PC-3 (cell line): ENCODE data around the gene DMD. TPM values are rescaled to one million over a fixed set of nuclear protein-coding genes. Genes with fewer than 3 reads are reported as not detected.
A peak's percentile ranks its signal among the peaks of the same experiment; 100 is the strongest.

Experiments
- ATAC-seq: fragments of 200-7000 bp; cut with Tn5 transposase; 2 replicates; pipeline ENCODE4 v1.9.1; 2020; ENCODE audit warnings: mild to moderate bottlenecking, moderate library complexity
- BruUV-seq: library from RNA; stranded (reverse); fragments of 400-500 nt; replicated peaks from 2 replicates; lab custom pipeline; 2021; lab: Mats Ljungman, UMichigan
- CTCF ChIA-PET: fragments of 300-600 bp; sonication (Branson Sonifier 250); formaldehyde crosslinking; loops from one replicate; lab custom pipeline; 2022; ENCODE audit warnings: antibody characterized with exemption; lab: Charles Lee
- POLR2A ChIA-PET: fragments of 300-600 bp; sonication (Branson Sonifier 250); formaldehyde crosslinking; loops from one replicate; lab custom pipeline; 2022; ENCODE audit warnings: antibody characterized with exemption; ENCODE audit not compliant: unreplicated experiment; lab: Charles Lee
- DNase-seq: peaks from one replicate; pipeline ENCODE4 v3.0.0-alpha.2; 2015
- H2AFZ ChIP-seq: fragments of 300-600 bp; sonication (generic); 2 replicates; pipeline ENCODE4 v1.6.0; 2016; ENCODE audit warnings: antibody characterized with exemption, low read length
- H3F3A ChIP-seq: fragments of 300-600 bp; sonication (generic); one replicate; pipeline ENCODE4 v1.6.0; 2017; ENCODE audit warnings: antibody characterized with exemption, low read length, control low read depth, mild to moderate bottlenecking; ENCODE audit not compliant: unreplicated experiment
- H3K27ac ChIP-seq: fragments of 300-600 bp; sonication (generic); 2 replicates; pipeline ENCODE4 v1.5.1; 2016; ENCODE audit warnings: mild to moderate bottlenecking, low read length
- H3K27me3 ChIP-seq: fragments of 300-600 bp; sonication (generic); 2 replicates; pipeline ENCODE4 v1.6.1; 2016; ENCODE audit warnings: low read length, mixed read lengths
- H3K36me3 ChIP-seq: fragments of 300-600 bp; sonication (generic); 2 replicates; pipeline ENCODE4 v1.6.1; 2016; ENCODE audit warnings: low read depth, mixed run types, low read length, mixed read lengths
- H3K4me1 ChIP-seq: fragments of 300-600 bp; sonication (generic); 2 replicates; pipeline ENCODE4 v1.5.1; 2016; ENCODE audit warnings: low read length; ENCODE audit not compliant: insufficient read depth
- H3K4me2 ChIP-seq: fragments of 300-600 bp; sonication (generic); 2 replicates; pipeline ENCODE4 v1.6.0; 2016; ENCODE audit warnings: low read length
- H3K4me3 ChIP-seq: fragments of 300-600 bp; sonication (generic); 2 replicates; pipeline ENCODE4 v1.5.1; 2016; ENCODE audit warnings: mild to moderate bottlenecking, low read length, mixed read lengths
- H3K79me2 ChIP-seq: fragments of 300-600 bp; sonication (generic); 2 replicates; pipeline ENCODE4 v1.6.1; 2017; ENCODE audit warnings: low read length, mixed read lengths
- H3K9ac ChIP-seq: fragments of 300-600 bp; sonication (generic); 2 replicates; pipeline ENCODE4 v1.6.0; 2016; ENCODE audit warnings: mild to moderate bottlenecking, low read length
- H3K9me2 ChIP-seq: fragments of 300-600 bp; sonication (generic); replicated peaks from 2 replicates; pipeline ENCODE4 v1.6.1; 2016; ENCODE audit warnings: mixed run types, low read length, mixed read lengths
- H3K9me3 ChIP-seq: fragments of 300-600 bp; sonication (generic); 2 replicates; pipeline ENCODE4 v1.6.1; 2016; ENCODE audit warnings: low read length, mixed read lengths
- H4K20me1 ChIP-seq: fragments of 300-600 bp; sonication (generic); 2 replicates; pipeline ENCODE4 v1.6.1; 2016; ENCODE audit warnings: low read length, mixed read lengths
- EZH2 ChIP-seq: fragments of 300-600 bp; sonication (generic); IDR thresholded peaks from one replicate; pipeline ENCODE4 v1.6.1; 2017; ENCODE audit warnings: antibody characterized with exemption, mild to moderate bottlenecking, low read length; ENCODE audit not compliant: unreplicated experiment
- EZH2phosphoT487 ChIP-seq: fragments of 300-600 bp; sonication (generic); IDR thresholded peaks from 2 replicates; pipeline ENCODE4 v1.6.1; 2018; ENCODE audit warnings: mild to moderate bottlenecking, antibody characterized with exemption, low read length, borderline replicate concordance
- intact Hi-C: fragments of 100-400 bp; cut with micrococcal nuclease; formaldehyde crosslinking; loops from 2 replicates; pipeline ENCODE4 v1.9.0; 2023
- total RNA-seq: library from RNA; depleted of rRNA; stranded (reverse); fragments of >200 nt; gene quantifications from 2 replicates; pipeline ENCODE4 v1.2.3, GENCODE V29; 2014
- TF ChIP-seq, protein P1 (sequence below): fragments of 300-600 bp; sonication (generic); conservative IDR thresholded peaks from 2 replicates; pipeline ENCODE4 v1.5.1; 2017; ENCODE audit warnings: antibody characterized with exemption, low read depth, mild to moderate bottlenecking, low read length

Gene DMD
- total RNA-seq, 1 experiment from 2014 or later, result not detected

DNA sequence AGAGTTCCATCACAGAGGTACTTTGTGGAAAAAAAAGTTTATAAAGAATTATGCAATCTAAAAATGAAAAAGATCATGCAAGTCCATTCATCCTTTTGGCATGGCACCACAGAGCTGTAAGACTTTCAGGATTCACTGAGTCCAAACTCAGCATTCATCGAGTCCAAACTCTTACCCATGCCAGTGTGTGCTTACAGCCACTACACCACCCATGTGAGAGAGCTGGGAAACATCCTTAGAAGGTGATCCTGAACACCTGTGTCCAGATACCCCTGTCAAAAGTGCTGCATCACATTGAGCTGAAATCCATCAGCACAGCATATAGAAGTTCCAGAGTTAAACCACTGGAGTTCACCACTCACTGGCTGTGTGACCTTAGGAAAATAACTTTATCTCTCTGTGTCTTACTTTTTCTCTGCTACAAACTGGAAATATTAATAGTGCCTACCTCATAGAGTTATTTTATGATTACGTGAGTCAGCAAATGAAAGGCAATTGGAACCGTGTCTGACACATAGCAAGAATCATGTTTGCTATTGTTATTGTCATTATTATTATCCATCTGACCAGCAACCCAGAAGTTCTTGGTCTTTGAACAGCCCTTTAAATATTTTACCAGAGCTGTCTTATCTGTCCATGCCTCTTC, 2024.5 kb downstream of the DMD start:
- no peaks in the 10 kb centered on the region for H3K9me3 ChIP-seq
- no peak overlapping the region for H3K4me2 ChIP-seq
- BruUV-seq, result no TSS peak
- no peak overlapping the region for H3K4me3 ChIP-seq
- H3K4me1 ChIP-seq, result no peaks in the 10 kb centered on the region
- no peaks in the 10 kb centered on the region for H4K20me1 ChIP-seq
- no peaks in the 10 kb centered on the region for H3F3A ChIP-seq
- no peak overlapping the region for H2AFZ ChIP-seq
- TF ChIP-seq EZH2 (no peak), EZH2phosphoT487 (no peak)
- TF ChIP-seq, protein P1, sequence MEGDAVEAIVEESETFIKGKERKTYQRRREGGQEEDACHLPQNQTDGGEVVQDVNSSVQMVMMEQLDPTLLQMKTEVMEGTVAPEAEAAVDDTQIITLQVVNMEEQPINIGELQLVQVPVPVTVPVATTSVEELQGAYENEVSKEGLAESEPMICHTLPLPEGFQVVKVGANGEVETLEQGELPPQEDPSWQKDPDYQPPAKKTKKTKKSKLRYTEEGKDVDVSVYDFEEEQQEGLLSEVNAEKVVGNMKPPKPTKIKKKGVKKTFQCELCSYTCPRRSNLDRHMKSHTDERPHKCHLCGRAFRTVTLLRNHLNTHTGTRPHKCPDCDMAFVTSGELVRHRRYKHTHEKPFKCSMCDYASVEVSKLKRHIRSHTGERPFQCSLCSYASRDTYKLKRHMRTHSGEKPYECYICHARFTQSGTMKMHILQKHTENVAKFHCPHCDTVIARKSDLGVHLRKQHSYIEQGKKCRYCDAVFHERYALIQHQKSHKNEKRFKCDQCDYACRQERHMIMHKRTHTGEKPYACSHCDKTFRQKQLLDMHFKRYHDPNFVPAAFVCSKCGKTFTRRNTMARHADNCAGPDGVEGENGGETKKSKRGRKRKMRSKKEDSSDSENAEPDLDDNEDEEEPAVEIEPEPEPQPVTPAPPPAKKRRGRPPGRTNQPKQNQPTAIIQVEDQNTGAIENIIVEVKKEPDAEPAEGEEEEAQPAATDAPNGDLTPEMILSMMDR, result no peak
- intact Hi-C loops, result no loop called here
- no peaks in the 10 kb centered on the region for H3K79me2 ChIP-seq
- H3K9ac ChIP-seq, result no peak overlapping the region
- H3K27ac ChIP-seq, result no peak overlapping the region
- H3K27me3 ChIP-seq, result no peaks in the 10 kb centered on the region
- H3K36me3 ChIP-seq, result no peaks in the 10 kb centered on the region
- no peaks in the 10 kb centered on the region for H3K9me2 ChIP-seq
- CTCF ChIA-PET, result no interaction called here
- ATAC-seq (no peak), DNase-seq (no peak)
- POLR2A ChIA-PET, result no interaction called here

DNA sequence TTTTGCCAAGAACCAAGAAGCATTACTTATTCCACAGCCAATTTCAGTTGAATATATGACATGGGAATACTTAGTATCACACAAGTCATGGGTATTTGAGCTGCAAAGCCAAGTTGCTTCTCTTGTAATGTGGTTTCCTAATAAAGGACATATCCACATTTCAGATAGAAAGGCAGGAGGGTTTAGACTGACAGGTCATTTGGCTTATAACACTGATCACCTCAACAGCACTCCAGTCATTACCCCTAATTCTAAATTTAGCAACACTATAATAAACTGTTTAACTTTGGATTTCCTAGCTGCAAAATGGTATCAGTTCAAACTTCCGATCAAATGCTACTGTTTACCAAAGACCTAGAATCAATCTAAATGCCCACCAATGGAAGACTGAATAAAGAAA, 2025.5 kb downstream of the DMD start:
- Histone ChIP-seq H3K27ac (no peak overlapping the region), H3K27me3 (no peaks in the 10 kb centered on the region), H3F3A (no peaks in the 10 kb centered on the region), H2AFZ (no peak overlapping the region), H3K9me3 (no peaks in the 10 kb centered on the region), H3K4me2 (no peak overlapping the region), H3K9ac (no peak overlapping the region), H3K9me2 (no peaks in the 10 kb centered on the region), H3K36me3 (no peaks in the 10 kb centered on the region), H3K4me3 (no peak overlapping the region), H4K20me1 (no peaks in the 10 kb centered on the region), H3K4me1 (no peaks in the 10 kb centered on the region), H3K79me2 (no peaks in the 10 kb centered on the region)
- CTCF ChIA-PET, result no interaction called here
- POLR2A ChIA-PET, result no interaction called here
- ATAC-seq (no peak), DNase-seq (no peak)
- no TSS peak for BruUV-seq
- intact Hi-C loops, result no loop called here
- no peak for TF ChIP-seq EZH2
- TF ChIP-seq, protein P1, result no peak
- TF ChIP-seq EZH2phosphoT487, result no peak

DNA sequence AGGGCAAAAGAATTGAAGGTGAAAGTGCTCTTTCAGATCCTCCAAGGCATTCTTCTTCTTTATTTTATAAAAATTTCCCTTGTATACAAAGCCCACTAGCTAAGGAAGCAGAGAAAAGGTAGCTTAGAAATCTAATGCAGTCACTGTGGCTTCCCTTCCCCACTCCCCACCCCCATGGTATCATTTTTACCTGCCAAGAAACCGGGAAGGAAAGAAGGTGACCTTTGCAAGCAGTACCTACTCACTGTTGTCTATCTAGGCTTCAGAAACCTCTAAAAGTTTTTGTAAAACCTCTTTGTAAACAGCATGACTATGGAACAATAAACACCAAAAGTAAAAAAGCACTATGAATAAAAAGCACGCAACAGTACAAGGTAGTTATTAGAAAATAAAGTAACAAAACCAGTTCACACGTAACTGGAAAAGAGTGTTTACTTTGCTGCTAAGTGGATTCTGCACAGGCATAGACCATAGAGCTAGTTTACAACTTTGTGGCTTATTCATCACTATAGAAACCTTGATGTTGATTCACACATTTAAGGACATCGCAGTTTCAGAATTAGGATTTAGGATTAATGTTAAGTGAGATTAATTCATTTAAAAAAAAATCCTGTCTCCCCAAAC, 2029.9 kb downstream of the DMD start:
- no peak overlapping the region for H3K9ac ChIP-seq
- H3K79me2 ChIP-seq, result no peaks in the 10 kb centered on the region
- H3K4me2 ChIP-seq, result no peak overlapping the region
- DNase-seq, result peak; percentile 12
- ATAC-seq, result no peak
- POLR2A ChIA-PET, result no interaction called here
- no peaks in the 10 kb centered on the region for H3K36me3 ChIP-seq
- no peaks in the 10 kb centered on the region for H3K9me3 ChIP-seq
- H3F3A ChIP-seq, result no peaks in the 10 kb centered on the region
- no peaks in the 10 kb centered on the region for H4K20me1 ChIP-seq
- H2AFZ ChIP-seq, result no peak overlapping the region
- H3K27ac ChIP-seq, result no peak overlapping the region
- H3K4me3 ChIP-seq, result no peak overlapping the region
- intact Hi-C loops, result no loop called here
- TF ChIP-seq EZH2phosphoT487 (no peak), EZH2 (no peak)
- TF ChIP-seq, protein P1, result no peak
- H3K9me2 ChIP-seq, result no peaks in the 10 kb centered on the region
- CTCF ChIA-PET, result no interaction called here
- BruUV-seq, result no TSS peak
- H3K27me3 ChIP-seq, result no peaks in the 10 kb centered on the region
- H3K4me1 ChIP-seq, result no peaks in the 10 kb centered on the region
